ENCODE data around the gene TMEM8B. TPM values are rescaled to one million over a fixed set of nuclear protein-coding genes. Genes with fewer than 3 reads are reported as not detected.

The TMEM8B gene
- polyA plus RNA-seq, 1 of the 3 experiments (the other 2 are of a cell fraction), result 5.8 TPM

DNA sequence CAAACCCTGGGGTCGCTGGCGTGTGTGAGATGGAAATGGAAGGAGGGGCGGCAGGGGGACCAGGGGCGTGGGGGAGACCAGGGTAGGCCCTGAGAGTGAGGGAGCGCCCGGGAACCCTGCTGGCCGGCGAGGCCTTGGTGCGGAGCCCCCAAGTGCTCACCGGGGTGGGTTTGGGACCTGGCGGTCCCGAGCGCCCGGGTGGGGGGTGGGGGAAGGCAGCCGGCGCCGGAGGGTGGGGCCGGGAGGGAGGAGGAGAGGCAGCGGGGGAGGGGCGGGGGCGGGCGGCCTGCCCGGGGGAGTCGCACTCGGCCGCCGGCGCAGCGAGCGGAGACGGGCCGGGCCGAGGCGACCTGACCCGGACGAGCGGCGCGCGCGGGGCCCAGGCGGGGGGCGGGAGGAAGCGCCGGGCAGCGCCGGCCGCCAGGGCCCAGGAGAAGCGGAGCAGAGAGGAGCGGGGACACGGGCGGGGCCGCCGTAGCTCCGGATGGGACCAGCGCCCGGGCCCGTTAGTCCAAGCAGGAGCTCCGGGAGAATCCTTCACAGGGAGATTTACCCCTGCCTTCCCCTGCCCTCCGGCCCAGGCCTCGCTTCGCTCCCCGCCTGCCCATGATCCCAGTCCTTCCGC is 37.6 kb upstream of the TMEM8B start, which contains the start of gene NPR2 (continued):
- TF ChIP-seq, protein P1, sequence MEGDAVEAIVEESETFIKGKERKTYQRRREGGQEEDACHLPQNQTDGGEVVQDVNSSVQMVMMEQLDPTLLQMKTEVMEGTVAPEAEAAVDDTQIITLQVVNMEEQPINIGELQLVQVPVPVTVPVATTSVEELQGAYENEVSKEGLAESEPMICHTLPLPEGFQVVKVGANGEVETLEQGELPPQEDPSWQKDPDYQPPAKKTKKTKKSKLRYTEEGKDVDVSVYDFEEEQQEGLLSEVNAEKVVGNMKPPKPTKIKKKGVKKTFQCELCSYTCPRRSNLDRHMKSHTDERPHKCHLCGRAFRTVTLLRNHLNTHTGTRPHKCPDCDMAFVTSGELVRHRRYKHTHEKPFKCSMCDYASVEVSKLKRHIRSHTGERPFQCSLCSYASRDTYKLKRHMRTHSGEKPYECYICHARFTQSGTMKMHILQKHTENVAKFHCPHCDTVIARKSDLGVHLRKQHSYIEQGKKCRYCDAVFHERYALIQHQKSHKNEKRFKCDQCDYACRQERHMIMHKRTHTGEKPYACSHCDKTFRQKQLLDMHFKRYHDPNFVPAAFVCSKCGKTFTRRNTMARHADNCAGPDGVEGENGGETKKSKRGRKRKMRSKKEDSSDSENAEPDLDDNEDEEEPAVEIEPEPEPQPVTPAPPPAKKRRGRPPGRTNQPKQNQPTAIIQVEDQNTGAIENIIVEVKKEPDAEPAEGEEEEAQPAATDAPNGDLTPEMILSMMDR (IDR thresholded peaks at IDR 0.05), result no peak

DNA sequence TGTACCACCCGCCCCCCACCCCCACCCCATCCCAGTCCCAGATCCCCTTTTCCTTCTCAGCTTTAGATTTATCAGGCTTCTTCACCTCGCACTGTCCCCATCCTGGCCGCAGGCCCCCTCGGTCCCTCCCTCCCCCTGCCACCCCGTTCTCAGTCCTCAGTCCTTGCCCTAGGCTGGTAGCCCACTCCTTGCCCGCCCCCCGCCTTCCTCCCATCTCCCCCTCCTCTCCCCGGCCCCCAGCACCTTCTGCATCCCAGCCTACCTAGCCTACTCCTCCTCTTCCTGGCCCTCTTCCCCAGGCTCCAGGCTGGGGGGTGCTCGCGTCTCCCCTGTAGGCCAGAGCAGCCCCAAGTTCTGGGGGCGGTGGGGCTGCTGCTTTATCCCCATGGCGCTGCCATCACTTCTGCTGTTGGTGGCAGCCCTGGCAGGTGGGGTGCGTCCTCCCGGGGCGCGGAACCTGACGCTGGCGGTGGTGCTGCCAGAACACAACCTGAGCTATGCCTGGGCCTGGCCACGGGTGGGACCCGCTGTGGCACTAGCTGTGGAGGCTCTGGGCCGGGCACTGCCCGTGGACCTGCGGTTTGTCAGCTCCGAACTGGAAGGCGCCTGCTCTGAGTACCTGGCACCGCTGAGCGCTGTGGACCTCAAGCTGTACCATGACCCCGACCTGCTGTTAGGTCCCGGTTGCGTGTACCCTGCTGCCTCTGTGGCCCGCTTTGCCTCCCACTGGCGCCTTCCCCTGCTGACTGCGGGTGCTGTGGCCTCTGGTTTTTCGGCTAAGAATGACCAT is 36.8 kb upstream of the TMEM8B start:
- Histone ChIP-seq H3K9me3 (no peaks in the 10 kb centered on the region), H2AFZ (ENCODE audit: low read depth) (no peak overlapping the region), H3K36me3 (replicated peaks in 1 of 2; ENCODE audit: control insufficient read depth in 1 of 2, insufficient read depth in 2 of 2, low read length in 1 of 2) (peaks cover 0 to 3% of the 10 kb centered on the region in 2 experiments), H3K27me3 (ENCODE audit: insufficient read depth) (no peaks in the 10 kb centered on the region), H3K79me2 (ENCODE audit: insufficient read depth) (no peaks in the 10 kb centered on the region), H3K4me3 (ENCODE audit: low read depth in 2 of 2, low read length in 1 of 2) (no peak overlapping the region), H3K27ac (ENCODE audit: low read depth in 2 of 2, low read length in 1 of 2) (no peak overlapping the region; a peak in 1 of 4 replicates), H3K4me2 (no peak overlapping the region), H3K4me1 (ENCODE audit: control insufficient read depth in 1 of 2, insufficient read depth in 2 of 2, low read depth in 1 of 2, low read length in 1 of 2) (peaks cover 0 to 12% of the 10 kb centered on the region in 2 experiments; a peak in 1 of 4 replicates), H3K9ac (no peak overlapping the region), H3F3A (replicated peaks; ENCODE audit: insufficient read depth) (peaks cover 4% of the 10 kb centered on the region), H4K20me1 (ENCODE audit: insufficient read depth) (no peaks in the 10 kb centered on the region), H3K9me2 (no peaks in the 10 kb centered on the region)
- TF ChIP-seq RCOR1 (IDR thresholded peaks at IDR 0.05; ENCODE audit: low read length), result no peak
- CTCF ChIA-PET, result interaction anchor here (0.9 to 6.5 kb wide), 10 partner anchors 10 to 231 kb away, joined by 3 to 136 read pairs (median 4); partner anchors contain the start of genes ARHGEF39, CREB3, SPAG8 and TLN1
- no peak for DNase-seq
- POLR2A ChIA-PET, result interaction anchor here (1.0 kb wide), 1 partner anchor 20 kb away, joined by 5 read pairs; the partner anchor contains the start of gene SPAG8
- 91% methylated on average over 24 of the region's 34 CpGs for WGBS (ENCODE audit: low lambda C conversion rate)

- H3K27me3 ChIP-seq (ENCODE audit: insufficient read depth), result no peaks in the 10 kb centered on the region
- H3K36me3 ChIP-seq (replicated peaks in 1 of 2; ENCODE audit: control insufficient read depth in 1 of 2, insufficient read depth in 2 of 2, low read length in 1 of 2), result peaks cover 0 to 3% of the 10 kb centered on the region in 2 experiments
- H3F3A ChIP-seq (replicated peaks; ENCODE audit: insufficient read depth), result peaks cover 9% of the 10 kb centered on the region
- H4K20me1 ChIP-seq (ENCODE audit: insufficient read depth), result no peaks in the 10 kb centered on the region
- POLR2A ChIA-PET, result no interaction called here
- no peak overlapping the region for H3K4me2 ChIP-seq
- no peaks in the 10 kb centered on the region for H3K9me3 ChIP-seq
- H3K4me1 ChIP-seq (ENCODE audit: control insufficient read depth in 1 of 2, insufficient read depth in 2 of 2, low read depth in 1 of 2, low read length in 1 of 2), result peaks cover 0 to 12% of the 10 kb centered on the region in 2 experiments; a peak in 1 of 4 replicates
- H3K4me3 ChIP-seq (ENCODE audit: low read depth in 2 of 2, low read length in 1 of 2), result no peak overlapping the region
- no peak overlapping the region for H3K9ac ChIP-seq
- 97% methylated on average over 10 of the region's 14 CpGs for WGBS (ENCODE audit: low lambda C conversion rate)
- DNase-seq, result no peak
- no peak overlapping the region for H3K27ac ChIP-seq (ENCODE audit: low read depth in 2 of 2, low read length in 1 of 2)
- H2AFZ ChIP-seq (ENCODE audit: low read depth), result no peak overlapping the region
- CTCF ChIA-PET, result interaction anchor here (0.6 to 6.5 kb wide), 15 partner anchors 9 to 231 kb away, joined by 3 to 136 read pairs (median 4); partner anchors contain the start of genes ARHGEF39, CREB3, HINT2 and SPAG8
- H3K9me2 ChIP-seq, result no peaks in the 10 kb centered on the region
- H3K79me2 ChIP-seq (ENCODE audit: insufficient read depth), result no peaks in the 10 kb centered on the region
- no peak for TF ChIP-seq PBX3 (IDR thresholded peaks at IDR 0.05)
Observed at GRCh38 chr9:35792826-35793225, 36.2 kb upstream of the TMEM8B start.

Data from SK-N-SH (cell line).